ENCODE measurements around the gene GGN. TPM values are rescaled to one million over a fixed set of nuclear protein-coding genes. Genes with fewer than 3 reads are reported as not detected.
A peak's percentile ranks its signal among the peaks of the same experiment; 100 is the strongest.

GGN gene
- total RNA-seq, 2 experiments from 2014 or later, result 0.28 to 0.40 TPM

GRCh38 chr19:38384209-38385027 is 3.4 kb downstream of the GGN start:
- H3K27me3 Mint-ChIP-seq, result peaks cover 14% of the 10 kb centered on the region
- ChIA-PET CTCF (interaction anchor here (0.9 to 2.2 kb wide), 4 partner anchors 8 to 141 kb away, joined by 3 to 6 read pairs (median 4); partner anchors contain the start of genes FAM98C and PSMD8), POLR2A (interaction anchor here (2.8 to 3.0 kb wide), 2 partner anchors 9 to 11 kb away, joined by 16 to 17 read pairs; partner anchors contain the start of gene PSMD8)
- H3K4me3 Mint-ChIP-seq, result no peak overlapping the region
- DNase-seq, result no peak
- peaks cover 27% of the 10 kb centered on the region for H3K4me1 Mint-ChIP-seq
- peaks cover 49% of the 10 kb centered on the region for H3K36me3 Mint-ChIP-seq (ENCODE audit: low read depth)
- no peaks in the 10 kb centered on the region for H3K9me3 Mint-ChIP-seq
- H3K27ac Mint-ChIP-seq, result no peak overlapping the region

GRCh38 chr19:38383743-38384142 is 4.1 kb downstream of the GGN start:
- CTCF ChIA-PET, result interaction anchor here (0.9 to 2.2 kb wide), 3 partner anchors 10 to 140 kb away, joined by 3 to 6 read pairs (median 4); partner anchors contain the start of genes FAM98C and PSMD8
- Mint-ChIP-seq H3K4me1 (peaks cover 23% of the 10 kb centered on the region), H3K4me3 (no peak overlapping the region), H3K9me3 (no peaks in the 10 kb centered on the region), H3K36me3 (ENCODE audit: low read depth) (peaks cover 54% of the 10 kb centered on the region), H3K27ac (no peak overlapping the region), H3K27me3 (peaks cover 9% of the 10 kb centered on the region)
- POLR2A ChIA-PET, result interaction anchor here (2.8 to 3.0 kb wide), 2 partner anchors 8 to 12 kb away, joined by 16 to 17 read pairs; partner anchors contain the start of gene PSMD8
- no peak for DNase-seq

- POLR2A ChIA-PET, result no interaction called here
- no peak for DNase-seq
- no peak overlapping the region for H3K4me3 Mint-ChIP-seq
- CTCF ChIA-PET, result interaction anchor here (0.5 kb wide), 1 partner anchor 140 kb away, joined by 4 read pairs; no protein-coding TSS in a partner anchor
- peaks cover 21% of the 10 kb centered on the region for H3K4me1 Mint-ChIP-seq
- peaks cover 54% of the 10 kb centered on the region for H3K36me3 Mint-ChIP-seq (ENCODE audit: low read depth)
- no peak overlapping the region for H3K27ac Mint-ChIP-seq
- H3K9me3 Mint-ChIP-seq, result no peaks in the 10 kb centered on the region
- H3K27me3 Mint-ChIP-seq, result peaks cover 8% of the 10 kb centered on the region
These were observed 4.7 kb downstream of the GGN start for GRCh38 chr19:38383184-38383583.

GRCh38 chr19:38381138-38381537 is 6.7 kb downstream of the GGN start:
- no peak overlapping the region for H3K4me3 Mint-ChIP-seq
- no peaks in the 10 kb centered on the region for H3K27me3 Mint-ChIP-seq
- H3K36me3 Mint-ChIP-seq (ENCODE audit: low read depth), result peaks cover 56% of the 10 kb centered on the region
- no peak for DNase-seq
- no peaks in the 10 kb centered on the region for H3K9me3 Mint-ChIP-seq
- POLR2A ChIA-PET, result no interaction called here
- H3K27ac Mint-ChIP-seq, result no peak overlapping the region
- CTCF ChIA-PET, result no interaction called here
- H3K4me1 Mint-ChIP-seq, result peaks cover 16% of the 10 kb centered on the region

GRCh38 chr19:38378866-38379265 is 9.0 kb downstream of the GGN start:
- H3K36me3 Mint-ChIP-seq (ENCODE audit: low read depth), result peaks cover 57% of the 10 kb centered on the region
- H3K4me1 Mint-ChIP-seq, result peaks cover 30% of the 10 kb centered on the region
- POLR2A ChIA-PET, result no interaction called here
- no peaks in the 10 kb centered on the region for H3K27me3 Mint-ChIP-seq
- no peak overlapping the region for H3K27ac Mint-ChIP-seq
- no peaks in the 10 kb centered on the region for H3K9me3 Mint-ChIP-seq
- CTCF ChIA-PET, result no interaction called here
- no peak overlapping the region for H3K4me3 Mint-ChIP-seq
- DNase-seq, result no peak

GRCh38 chr19:38377052-38377451 is 10.8 kb downstream of the GGN start:
- H3K36me3 Mint-ChIP-seq (ENCODE audit: low read depth), result peaks cover 45% of the 10 kb centered on the region
- no peaks in the 10 kb centered on the region for H3K27me3 Mint-ChIP-seq
- CTCF ChIA-PET, result interaction anchor here (1.2 kb wide), 1 partner anchor 142 kb away, joined by 5 read pairs; no protein-coding TSS in a partner anchor
- H3K27ac Mint-ChIP-seq, result peak overlapping the region; percentile 3
- peak overlapping the region; percentile 97 for H3K4me3 Mint-ChIP-seq
- H3K4me1 Mint-ChIP-seq, result peaks cover 30% of the 10 kb centered on the region
- POLR2A ChIA-PET, result no interaction called here
- DNase-seq, result no peak
- H3K9me3 Mint-ChIP-seq, result no peaks in the 10 kb centered on the region

- Mint-ChIP-seq H3K9me3 (no peaks in the 10 kb centered on the region), H3K4me3 (peak overlapping the region; percentile 97), H3K36me3 (ENCODE audit: low read depth) (peaks cover 40% of the 10 kb centered on the region), H3K27me3 (peaks cover 4% of the 10 kb centered on the region), H3K4me1 (peaks cover 30% of the 10 kb centered on the region), H3K27ac (peak overlapping the region; percentile 3)
- CTCF ChIA-PET, result interaction anchor here (1.2 kb wide), 1 partner anchor 8 kb away, joined by 3 read pairs; no protein-coding TSS in a partner anchor
- POLR2A ChIA-PET, result interaction anchor here (1.1 to 2.9 kb wide), 4 partner anchors 8 to 40 kb away, joined by 3 to 16 read pairs (median 6); partner anchors contain the start of gene GGN
- DNase-seq, result no peak
These were observed 11.3 kb downstream of the GGN start for GRCh38 chr19:38376576-38376975.

GRCh38 chr19:38375748-38376147 is 12.1 kb downstream of the GGN start:
- Mint-ChIP-seq H3K4me1 (peaks cover 30% of the 10 kb centered on the region), H3K27me3 (peaks cover 4% of the 10 kb centered on the region), H3K36me3 (ENCODE audit: low read depth) (peaks cover 32% of the 10 kb centered on the region), H3K4me3 (peak overlapping the region; percentile 97), H3K9me3 (no peaks in the 10 kb centered on the region), H3K27ac (peak overlapping the region; percentile 92)
- ChIA-PET CTCF (interaction anchor here (0.6 to 3.2 kb wide), 4 partner anchors 9 to 555 kb away, joined by 3 to 32 read pairs (median 4); partner anchors contain the start of genes FAM98C, MRPS12 and SARS2), POLR2A (interaction anchor here (1.1 to 2.9 kb wide), 4 partner anchors 9 to 40 kb away, joined by 3 to 16 read pairs (median 6); partner anchors contain the start of gene GGN)
- DNase-seq, result no peak

- Mint-ChIP-seq H3K4me1 (peaks cover 30% of the 10 kb centered on the region), H3K9me3 (no peaks in the 10 kb centered on the region), H3K27ac (peak overlapping the region; percentile 92), H3K27me3 (peaks cover 9% of the 10 kb centered on the region), H3K36me3 (ENCODE audit: low read depth) (peaks cover 28% of the 10 kb centered on the region), H3K4me3 (peak overlapping the region; percentile 97)
- CTCF ChIA-PET, result interaction anchor here (1.3 to 3.2 kb wide), 4 partner anchors 13 to 233 kb away, joined by 3 to 45 read pairs (median 26); partner anchors contain the start of genes CATSPERG, FAM98C, GGN and SPRED3
- POLR2A ChIA-PET, result interaction anchor here (1.0 to 2.9 kb wide), 16 partner anchors 10 to 555 kb away, joined by 3 to 31 read pairs (median 8); partner anchors contain the start of genes CATSPERG, ECH1, FAM98C and GGN
- DNase-seq, result no peak
These were observed 12.7 kb downstream of the GGN start for GRCh38 chr19:38375098-38375493.

GRCh38 chr19:38374332-38375097 is 13.3 kb downstream of the GGN start, which contains the start of gene PSMD8:
TSS of gene PSMD8 (plus strand) at chr19:38374571. CDS start at chr19:38374602, 31 bp downstream.
- peaks cover 9% of the 10 kb centered on the region for H3K27me3 Mint-ChIP-seq
- no peaks in the 10 kb centered on the region for H3K9me3 Mint-ChIP-seq
- H3K36me3 Mint-ChIP-seq (ENCODE audit: low read depth), result peaks cover 24% of the 10 kb centered on the region
- DNase-seq, result peak; percentile 99
- CTCF ChIA-PET, result interaction anchor here (0.7 to 3.2 kb wide), 20 partner anchors 9 to 557 kb away, joined by 3 to 45 read pairs (median 4); partner anchors contain the start of genes CATSPERG, EIF3K, FAM98C and GGN
- peaks cover 30% of the 10 kb centered on the region for H3K4me1 Mint-ChIP-seq
- POLR2A ChIA-PET, result interaction anchor here (0.6 to 2.9 kb wide), 34 partner anchors 9 to 1070 kb away, joined by 3 to 31 read pairs (median 4); partner anchors contain the start of genes ACTN4, CATSPERG, ECH1 and FAM98C
- peak within 1 kb of the TSS; percentile 92 for H3K27ac Mint-ChIP-seq
- peak within 1 kb of the TSS; percentile 97 for H3K4me3 Mint-ChIP-seq

- peak overlapping the region; percentile 97 for H3K4me3 Mint-ChIP-seq
- CTCF ChIA-PET, result interaction anchor here (0.7 to 3.2 kb wide), 20 partner anchors 10 to 558 kb away, joined by 3 to 45 read pairs (median 4); partner anchors contain the start of genes CATSPERG, EIF3K, FAM98C and GGN
- DNase-seq, result no peak
- no peaks in the 10 kb centered on the region for H3K9me3 Mint-ChIP-seq
- H3K27me3 Mint-ChIP-seq, result peaks cover 9% of the 10 kb centered on the region
- H3K27ac Mint-ChIP-seq, result peak overlapping the region; percentile 92
- H3K36me3 Mint-ChIP-seq (ENCODE audit: low read depth), result peaks cover 18% of the 10 kb centered on the region
- H3K4me1 Mint-ChIP-seq, result peaks cover 30% of the 10 kb centered on the region
- POLR2A ChIA-PET, result interaction anchor here (0.7 to 2.9 kb wide), 30 partner anchors 9 to 556 kb away, joined by 3 to 31 read pairs (median 4); partner anchors contain the start of genes ACTN4, CATSPERG, ECH1 and FAM98C
These were observed 13.9 kb downstream of the GGN start for GRCh38 chr19:38373907-38374331.

GRCh38 chr19:38371081-38371480 is 16.8 kb downstream of the GGN start:
- no peaks in the 10 kb centered on the region for H3K9me3 Mint-ChIP-seq
- ChIA-PET CTCF (no interaction called here), POLR2A (no interaction called here)
- peaks cover 11% of the 10 kb centered on the region for H3K36me3 Mint-ChIP-seq (ENCODE audit: low read depth)
- H3K27ac Mint-ChIP-seq, result no peak overlapping the region
- H3K4me1 Mint-ChIP-seq, result peaks cover 20% of the 10 kb centered on the region
- DNase-seq, result no peak
- H3K27me3 Mint-ChIP-seq, result peaks cover 9% of the 10 kb centered on the region
- no peak overlapping the region for H3K4me3 Mint-ChIP-seq
